K562 (cell line): ENCODE data around the gene FYB1. TPM values are rescaled to one million over a fixed set of nuclear protein-coding genes. Genes with fewer than 3 reads are reported as not detected.
A peak's percentile ranks its signal among the peaks of the same experiment; 100 is the strongest.

Experiments
- ATAC-seq: fragments of 200-7000 bp; cut with Tn5 transposase; 3 replicates; pipeline ENCODE4 v1.9.1; 2020; ENCODE audit warnings: moderate library complexity
- Bru-seq: library from RNA; stranded (reverse); fragments of 400-500 nt; gene quantifications from one replicate; lab custom pipeline; 2021; lab: Mats Ljungman, UMichigan
- BruChase-seq, 2 experiments: library from RNA; stranded (reverse); fragments of 400-500 nt; gene quantifications; one replicate each; lab custom pipeline; 2021; lab: Mats Ljungman, UMichigan
- BruUV-seq: library from RNA; stranded (reverse); fragments of 400-500 nt; replicated peaks from 2 replicates; lab custom pipeline; 2021; lab: Mats Ljungman, UMichigan
- CTCF ChIA-PET: fragments of 300-600 bp; formaldehyde crosslinking; extraction: SDS; loops from one replicate; lab custom pipeline; 2021; ENCODE audit warnings: low intra/inter-chr PET ratio; lab: Yijun Ruan, JAX
- POLR2A ChIA-PET: fragments of 300-600, 350-650 bp; sonication (Branson Sonifier 250); formaldehyde crosslinking; extraction: SDS; loops from one replicate; lab custom pipeline; 2021; ENCODE audit warnings: antibody characterized with exemption, inconsistent platforms; lab: Yijun Ruan, JAX
- DNase-seq, 4 experiments: peaks; one replicate each; pipeline versions ENCODE4 v3.0.0 to v3.0.0-alpha.2; 2011 to 2018; ENCODE audit warnings: low spot score in 3 of 4, mixed read lengths in 3 of 4; ENCODE audit errors: extremely low read depth in 1 of 4
- FAIRE-seq: peaks from 2 replicates; lab custom pipeline; 2011; peaks lifted over from hg19 to GRCh38; lab: Jason Lieb, UNC
- H2AFZ ChIP-seq: 2 replicates; pipeline ENCODE4 v1.6.0; 2011; ENCODE audit warnings: low read depth, low read length, control low read depth, inconsistent platforms
- H3K27ac ChIP-seq: fragments of 200-600 bp; 3 replicates; pipeline ENCODE4 v1.8.0; 2011; ENCODE audit warnings: low read depth, mild to moderate bottlenecking, control low read depth, inconsistent platforms, low read length, moderate library complexity, mixed read lengths; ENCODE audit errors: extremely low read depth
- H3K27me3 ChIP-seq, 2 experiments: fragments of 300-600 bp in 1 of 2; 2 replicates in 1 of 2; 3 replicates in 1 of 2; pipeline versions ENCODE4 v1.6.0 to v1.8.0; 2011; ENCODE audit warnings: inconsistent platforms in 2 of 2, low read length in 2 of 2, mild to moderate bottlenecking in 1 of 2, mixed read lengths in 1 of 2, moderate library complexity in 1 of 2; ENCODE audit not compliant: control insufficient read depth in 2 of 2, insufficient read depth in 2 of 2
- H3K36me3 ChIP-seq: fragments of 300-600 bp; 3 replicates; pipeline ENCODE4 v1.8.0; 2011; ENCODE audit warnings: mild to moderate bottlenecking, low read length, inconsistent platforms; ENCODE audit not compliant: control insufficient read depth, insufficient read depth
- H3K4me1 ChIP-seq, 2 experiments: fragments of 200-600 bp in 1 of 2; replicated peaks in 1 of 2; 2 replicates in 1 of 2; 3 replicates in 1 of 2; pipeline versions ENCODE4 v1.5.1 to v1.8.0; 2011; ENCODE audit warnings: inconsistent platforms in 2 of 2, low read length in 2 of 2, mild to moderate bottlenecking in 1 of 2, mixed read lengths in 1 of 2, moderate library complexity in 1 of 2; ENCODE audit not compliant: control insufficient read depth in 2 of 2, insufficient read depth in 2 of 2
- H3K4me2 ChIP-seq: 2 replicates; pipeline ENCODE4 v1.6.1; 2011; ENCODE audit warnings: low read length, control low read depth, inconsistent platforms, mixed read lengths; ENCODE audit not compliant: insufficient read depth
- H3K4me3 ChIP-seq: fragments of 200-600 bp; sonication (generic), shearing (Covaris generic); 2 replicates; pipeline ENCODE4 v1.5.1; 2016; ENCODE audit warnings: control low read depth, inconsistent platforms
- H3K79me2 ChIP-seq: fragments of 200-600 bp; 3 replicates; pipeline ENCODE4 v1.8.0; 2011; ENCODE audit warnings: low read length, inconsistent platforms; ENCODE audit not compliant: control insufficient read depth, insufficient read depth
- H3K9ac ChIP-seq, 2 experiments: 2 replicates each; pipeline versions ENCODE4 v1.6.0 to v1.6.1; 2011; ENCODE audit warnings: low read depth in 2 of 2, low read length in 2 of 2, control low read depth in 1 of 2, inconsistent platforms in 1 of 2, mild to moderate bottlenecking in 1 of 2, mixed read lengths in 1 of 2; ENCODE audit not compliant: insufficient read depth in 1 of 2
- H3K9me1 ChIP-seq: one replicate; pipeline ENCODE4 v1.6.0; 2011; ENCODE audit warnings: inconsistent platforms, mild to moderate bottlenecking, low read length, moderate library complexity; ENCODE audit not compliant: control insufficient read depth, insufficient read depth
- H3K9me3 ChIP-seq: replicated peaks from 2 replicates; pipeline ENCODE4 v1.5.1; 2011; ENCODE audit warnings: low read depth, low read length, inconsistent platforms; ENCODE audit not compliant: control insufficient read depth, insufficient read depth
- H4K20me1 ChIP-seq: replicated peaks from 2 replicates; pipeline ENCODE4 v1.6.1; 2011; ENCODE audit warnings: low read length, inconsistent platforms, mixed read lengths; ENCODE audit not compliant: control insufficient read depth, insufficient read depth
- CEBPB ChIP-seq: fragments of 450-650 bp; IDR thresholded peaks from 2 replicates; pipeline ENCODE4 v1.6.1; 2016; ENCODE audit warnings: missing genetic modification characterization, missing compliant biosample characterization
- CEBPG ChIP-seq, 3 experiments: fragments of 200-800 bp in 1 of 3; sonication (Bioruptor generic) in 1 of 3; sonication (generic) in 1 of 3; formaldehyde crosslinking in 1 of 3; IDR thresholded peaks in 2 of 3; conservative IDR thresholded peaks in 1 of 3; 2 replicates each; pipeline versions ENCODE4 v1.6.1 to v1.8.0; 2016 to 2022; ENCODE audit warnings: missing compliant biosample characterization in 2 of 3, missing genetic modification characterization in 2 of 3, mild to moderate bottlenecking in 1 of 3, missing genetic modification reagents in 1 of 3
- NFIX ChIP-seq: fragments of 250-450 bp; sonication (Bioruptor Pico); IDR thresholded peaks from 2 replicates; pipeline ENCODE4 v1.4.0; 2020; ENCODE audit warnings: low read depth, mild to moderate bottlenecking, moderate library complexity
- WGBS: fragments of 100-300 bp; shearing (Covaris generic); methylation state at CpG from one replicate; pipeline ENCODE4 v1.1.6; 2016; ENCODE audit warnings: low coverage, mixed read lengths; ENCODE audit not compliant: insufficient coverage; ENCODE audit errors: missing lambda C conversion rate; 5-methylcytosine and 5-hydroxymethylcytosine counted together
- in situ Hi-C: fragments of 300-500 bp; cut with MboI; formaldehyde crosslinking; loops from 4 replicates; pipeline ENCODE4 v1.15.0; 2018; ENCODE audit warnings: inconsistent platforms, mixed read lengths
- intact Hi-C: fragments of 100-400 bp; cut with micrococcal nuclease; formaldehyde crosslinking; loops from 2 replicates; pipeline ENCODE4 v1.14.2; 2022
- long read RNA-seq, 3 experiments: library from polyadenylated mRNA in 2 of 3; library from RNA in 1 of 3; unstranded in 2 of 3; stranded (forward) in 1 of 3; transcript quantifications; one replicate each; pipeline ENCODE4 v2.0.0, GENCODE V29; 2019 to 2022
- polyA minus RNA-seq, 3 experiments: library from RNA; depleted of rRNA, polyadenylated mRNA; stranded (reverse); fragments of >200 nt; gene quantifications; 2 replicates each; pipeline ENCODE4 v1.2.3, GENCODE V29; 2011
- polyA plus RNA-seq, 8 experiments: library from polyadenylated mRNA; depleted of rRNA in 4 of 8; stranded (reverse) in 5 of 8; unstranded in 3 of 8; fragments of >200 nt; fragmentation: Nextera tagmentation in 2 of 8; fragmentation: Illumina TruSeq in 1 of 8; extraction: Ambion mirVana in 2 of 8; extraction: Trizol in 1 of 8; gene quantifications; 2 replicates each; pipeline versions ENCODE4 v1.2.1 to v1.2.3, GENCODE V29; 2011 to 2014; ENCODE audit warnings: inconsistent platforms in 1 of 8, missing spikeins in 1 of 8
- total RNA-seq, 7 experiments: library from RNA; depleted of rRNA in 6 of 7; stranded (reverse); fragments of >200 nt in 6 of 7; fragmentation: Illumina TruSeq in 2 of 7; extraction: Trizol in 2 of 7; gene quantifications; 2 replicates each; pipeline versions ENCODE4 v1.2.1 to v1.2.3, GENCODE V29; 2011 to 2021; ENCODE audit warnings: low replicate concordance in 1 of 7

The FYB1 gene
- 2.9 and 14.8 TPM in 2 replicates for total RNA-seq (2011; cell fraction: chromatin; rRNA removed; ENCODE audit: low replicate concordance)
- total RNA-seq (2011; cell fraction: nucleolus; rRNA removed), result 0.67 and 2.2 TPM in 2 replicates
- total RNA-seq (2011; cell fraction: nucleoplasm; rRNA removed), result 5.6 and 6.0 TPM in 2 replicates
- total RNA-seq (2014; rRNA removed) (6.7 TPM in 2 replicates), total RNA-seq (2014; rRNA removed; fragmentation: Illumina TruSeq; extraction: Trizol) (15.6 and 16.5 TPM in 2 replicates), total RNA-seq (2015; rRNA removed; fragmentation: Illumina TruSeq; extraction: Trizol) (28.1 and 31.5 TPM in 2 replicates), total RNA-seq (2021) (17.4 and 22.5 TPM in 2 replicates), polyA plus RNA-seq (2011; rRNA removed) (4.7 and 25.4 TPM in 2 replicates), polyA plus RNA-seq (2014; fragmentation: Illumina TruSeq; extraction: Trizol) (13.7 and 18.4 TPM in 2 replicates), polyA plus RNA-seq (2014; fragmentation: Nextera tagmentation; extraction: Ambion mirVana) (1 to 10 TPM; 9.4 to 9.7 TPM), polyA plus RNA-seq (2014; rRNA removed) (7.4 and 8.0 TPM in 2 replicates), polyA minus RNA-seq (2011; rRNA and poly(A)+ RNA removed) (4.0 and 45.3 TPM in 2 replicates), Bru-seq, nascent RNA (percentile 55 among the genes with signal in this experiment), BruChase-seq, experiment 1, labeled RNA remaining after a 2-hour chase (percentile 53 among the genes with signal in this experiment), BruChase-seq, experiment 2, labeled RNA remaining after a 6-hour chase (percentile 52 among the genes with signal in this experiment)
- 0.85 and 9.2 TPM in 2 replicates for polyA plus RNA-seq (2011; cell fraction: cytosol; rRNA removed)
- polyA plus RNA-seq (2011; cell fraction: nucleus; rRNA removed), result 5.6 and 40.9 TPM in 2 replicates
- 20.9 and 22.7 TPM in 2 replicates for polyA plus RNA-seq (2012)
- 2.4 and 15.2 TPM in 2 replicates for polyA minus RNA-seq (2011; cell fraction: cytosol; rRNA and poly(A)+ RNA removed)
- polyA minus RNA-seq (2011; cell fraction: nucleus; rRNA and poly(A)+ RNA removed), result 5.4 and 62.8 TPM in 2 replicates
- long read RNA-seq, experiment 1, partial matches to known transcripts, result 9 of 15 reads
- long read RNA-seq, experiment 1, other reads (novel, unspliced or antisense), result 6 of 15 reads
- long read RNA-seq, experiment 2, partial matches to known transcripts, result 0 of 4 reads
- long read RNA-seq, experiment 2, other reads (novel, unspliced or antisense), result 4 of 4 reads
- long read RNA-seq, experiment 3, partial matches to known transcripts, result 3 of 4 reads
- long read RNA-seq, experiment 3, other reads (novel, unspliced or antisense), result 1 of 4 reads

DNA sequence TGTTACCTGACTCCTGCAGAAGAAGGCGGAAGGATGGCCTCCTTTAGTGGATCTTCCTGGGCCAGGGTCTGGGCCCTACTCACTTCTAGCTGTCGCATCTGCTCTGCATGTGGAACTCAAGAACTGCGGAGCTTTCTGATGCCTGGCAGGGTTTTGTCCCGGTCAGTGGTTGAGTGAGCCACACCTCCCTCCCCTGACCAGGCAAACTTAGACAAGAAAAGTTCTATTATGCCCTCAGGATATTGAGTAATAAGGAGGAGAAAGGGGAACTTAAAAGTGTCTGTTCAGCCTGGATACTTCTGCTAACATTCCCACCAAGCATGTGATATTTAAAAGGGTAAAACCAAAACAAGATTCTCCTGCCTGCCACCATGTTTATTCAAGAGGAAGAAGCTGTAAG lies at the start of gene FYB1:
Gene FYB1, minus strand, starts transcription at position 127 of the 400 bp plus-strand sequence. CDS start 16,603 bp downstream, outside the sequence.
- Histone ChIP-seq H3K27me3 (no peaks in the 10 kb centered on the region), H3K79me2 (no peaks in the 10 kb centered on the region), H3K9me1 (no peaks in the 10 kb centered on the region), H3K4me2 (peak within 1 kb of the TSS; percentile 23), H3K9me3 (no peaks in the 10 kb centered on the region), H3K4me1 (peaks cover 4 to 30% of the 10 kb centered on the region in 2 experiments; a peak in 4 of 5 replicates), H3K27ac (no peak within 1 kb of the TSS), H3K9ac (no peak within 1 kb of the TSS), H3K4me3 (no peak within 1 kb of the TSS), H2AFZ (peak within 1 kb of the TSS; percentile 82), H3K36me3 (no peaks in the 10 kb centered on the region), H4K20me1 (no peaks in the 10 kb centered on the region)
- no peak for ATAC-seq
- no peak for DNase-seq
- BruUV-seq, result no TSS peak
- ChIA-PET CTCF (interaction anchor here (2.9 kb wide), 1 partner anchor 64 kb away, joined by 26 read pairs; no protein-coding TSS in a partner anchor), POLR2A (no interaction called here)
- intact Hi-C loops, result loop anchor here (5.0 to 10.0 kb wide), 5 partner anchors 137 to 355 kb away; no protein-coding TSS in a partner anchor
- FAIRE-seq, result no peak
- TF ChIP-seq CEBPB (tag) (peak; percentile 36; the same call in 1 of the 2 replicates), CEBPG (CRISPR knock-in tag; IDR thresholded peaks at IDR 0.05) (no peak), CEBPG (tag; conservative IDR thresholded peaks at IDR 0.05 in 1 of 2, IDR thresholded peaks at IDR 0.05 in 1 of 2) (peak in 1 of 2 experiments; percentile 45; a peak in 1 of 4 replicates), NFIX (CRISPR knock-in tag) (no peak)
- in situ Hi-C loops, result loop anchor here (5.0 to 10.0 kb wide), 2 partner anchors 53 to 335 kb away; no protein-coding TSS in a partner anchor
- 52% methylated on average over 4 of the region's 4 CpGs for whole genome bisulfite sequencing
